Stimulated activated CD8-positive, alpha-beta memory T cell treated with anti-CD3 and anti-CD28 coated beads, Interleukin-4, amount 100 ng/mL, for 1 hour (primary cell): ENCODE results near the gene OR2W3.

Source experiments
- DNase-seq, 2 donors: peaks; one replicate each; pipeline ENCODE4 v3.0.0-alpha.2; 2020; ENCODE audit warnings: low read depth in 2 of 2, low spot score in 1 of 2

OR2W3 gene

GRCh38 chr1:247914941-247915662 is 19.7 kb downstream of the OR2W3 start:
- no peak for DNase-seq

- DNase-seq = no peak
Measured at GRCh38 chr1:247919952-247920351, 24.6 kb downstream of the OR2W3 start, which contains the start of gene OR2T8. OR2T8 (plus strand) TSS chr1:247920252; CDS start chr1:247921018, 766 bp downstream.

DNA sequence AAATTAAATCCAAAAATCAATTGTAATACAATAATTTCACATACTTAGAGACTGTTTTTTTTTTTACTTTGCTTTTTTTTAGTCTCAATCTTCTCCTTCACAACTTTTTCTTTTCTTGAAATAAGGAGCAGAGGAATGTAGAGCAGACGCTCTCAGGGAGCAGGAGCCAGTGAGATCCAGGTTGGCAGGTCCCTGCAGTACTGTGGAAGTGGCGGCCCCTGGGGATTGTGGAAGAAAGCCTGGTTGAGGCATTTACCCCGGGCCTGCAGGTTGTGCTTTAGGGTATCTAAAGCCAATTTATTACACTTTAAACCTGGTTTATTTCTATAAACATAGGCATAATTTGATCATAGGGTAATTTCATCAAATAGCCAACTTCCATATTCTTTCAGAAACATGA is 28.6 kb downstream of the OR2W3 start:
- no peak for DNase-seq

DNA sequence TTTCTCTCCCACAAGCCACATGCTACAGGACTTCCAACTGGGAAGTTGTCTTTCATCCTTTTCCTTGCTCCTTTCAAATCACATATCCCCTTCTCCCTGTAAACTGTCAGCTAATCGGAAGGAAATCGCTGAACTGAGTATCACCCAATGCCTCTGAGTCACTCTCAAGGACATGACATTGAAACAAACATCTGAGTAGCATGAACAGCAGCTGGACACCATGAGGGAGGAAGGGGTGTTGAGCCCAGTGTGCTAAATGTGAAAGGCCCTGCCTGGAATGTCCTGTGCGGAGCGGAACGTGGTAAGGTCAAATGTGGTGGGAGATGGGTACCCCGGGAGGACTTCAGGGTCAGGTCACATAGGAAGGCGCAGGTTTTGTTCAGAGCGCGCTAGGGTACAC is 29.5 kb downstream of the OR2W3 start, which contains the start of gene OR2AJ1:
TSS of gene OR2AJ1 (plus strand) at position 22 of the 400 bp plus-strand sequence. CDS start 8,880 bp downstream, outside the sequence.
- no peak for DNase-seq

DNA sequence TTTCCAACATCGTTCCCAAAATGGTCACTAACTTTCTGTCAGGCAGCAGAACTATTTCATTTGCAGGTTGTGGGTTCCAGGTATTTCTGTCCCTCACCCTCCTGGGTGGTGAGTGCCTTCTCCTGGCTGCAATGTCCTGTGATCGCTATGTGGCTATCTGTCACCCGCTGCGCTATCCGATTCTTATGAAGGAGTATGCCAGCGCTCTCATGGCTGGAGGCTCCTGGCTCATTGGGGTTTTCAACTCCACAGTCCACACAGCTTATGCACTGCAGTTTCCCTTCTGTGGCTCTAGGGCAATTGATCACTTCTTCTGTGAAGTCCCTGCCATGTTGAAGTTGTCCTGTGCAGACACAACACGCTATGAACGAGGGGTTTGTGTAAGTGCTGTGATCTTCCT is 38.6 kb downstream of the OR2W3 start:
- DNase-seq = no peak

- DNase-seq = no peak
Measured at GRCh38 chr1:247935781-247936180, 40.4 kb downstream of the OR2W3 start.

GRCh38 chr1:247936415-247936814 is 41.0 kb downstream of the OR2W3 start:
- DNase-seq = no peak

DNA sequence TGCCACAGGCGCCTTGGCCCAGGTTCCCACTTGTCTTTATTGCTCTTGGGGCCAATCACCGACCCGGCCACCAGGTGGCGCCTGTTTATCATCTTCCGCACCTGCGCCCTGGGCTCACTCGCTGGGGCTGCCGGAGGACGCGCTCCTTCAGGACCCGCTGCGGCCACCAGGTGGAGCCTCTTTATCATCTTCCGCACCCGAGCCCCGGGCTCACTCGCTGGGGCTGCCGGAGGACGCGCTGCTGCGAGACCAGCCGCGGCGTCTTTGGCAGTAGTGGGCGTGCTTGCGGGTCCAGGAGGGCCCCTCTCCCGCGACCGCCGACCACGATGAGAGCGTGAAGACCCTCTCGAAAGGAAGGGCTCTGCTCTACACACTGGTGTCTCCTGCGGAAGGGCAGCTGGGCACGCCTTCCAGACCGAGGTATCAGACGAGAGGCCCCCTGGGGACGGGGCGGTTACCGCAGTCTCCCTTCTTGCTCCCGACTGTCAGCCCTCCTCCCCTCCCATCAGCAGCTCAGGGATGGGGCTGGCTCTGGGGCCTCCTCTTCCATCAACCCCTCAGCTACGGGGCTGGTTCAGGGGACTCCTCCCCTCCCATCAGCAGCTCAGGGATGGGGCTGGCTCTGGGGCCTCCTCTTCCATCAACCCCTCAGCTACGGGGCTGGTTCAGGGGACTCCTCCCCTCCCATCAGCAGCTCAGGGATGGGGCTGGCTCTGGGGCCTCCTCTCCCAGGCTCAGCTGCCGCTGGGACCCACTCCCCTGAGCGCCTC is 41.8 kb downstream of the OR2W3 start:
- DNase-seq = peak; percentile 33 to 64

DNA sequence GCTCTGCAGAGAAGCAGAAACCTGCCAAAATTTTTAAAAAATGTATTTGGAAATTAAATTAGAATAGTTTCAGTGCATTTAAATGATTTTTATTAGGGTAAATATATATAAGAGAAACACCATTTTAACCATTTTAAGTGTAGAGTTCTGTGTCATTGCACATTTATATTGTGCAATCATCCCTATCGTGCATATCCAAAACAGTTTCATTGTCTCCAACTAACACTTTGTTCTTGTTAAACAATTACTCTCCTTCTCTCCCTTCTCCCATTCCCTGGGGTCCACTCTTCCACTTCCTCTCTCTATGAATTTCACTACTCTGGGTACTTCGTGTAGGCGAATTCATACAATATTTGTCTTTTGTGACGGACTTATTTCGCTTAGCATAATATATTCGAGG is 47.2 kb downstream of the OR2W3 start:
- no peak for DNase-seq
